PC-3 (cell line): ENCODE measurements around the gene TTLL4. TPM values are rescaled to one million over a fixed set of nuclear protein-coding genes. Genes with fewer than 3 reads are reported as not detected.
A peak's percentile ranks its signal among the peaks of the same experiment; 100 is the strongest.
"Not testable (repeated sequence)": the region's sequence is repeated elsewhere in the genome, so short reads cannot be mapped to it uniquely, and the experiment has no call there.

Experiments used
- ATAC-seq: fragments of 200-7000 bp; cut with Tn5 transposase; 2 replicates; pipeline ENCODE4 v1.9.1; 2020; ENCODE audit warnings: mild to moderate bottlenecking, moderate library complexity
- BruUV-seq: library from RNA; stranded (reverse); fragments of 400-500 nt; replicated peaks from 2 replicates; lab custom pipeline; 2021; lab: Mats Ljungman, UMichigan
- CTCF ChIA-PET: fragments of 300-600 bp; sonication (Branson Sonifier 250); formaldehyde crosslinking; loops from one replicate; lab custom pipeline; 2022; ENCODE audit warnings: antibody characterized with exemption; lab: Charles Lee
- POLR2A ChIA-PET: fragments of 300-600 bp; sonication (Branson Sonifier 250); formaldehyde crosslinking; loops from one replicate; lab custom pipeline; 2022; ENCODE audit warnings: antibody characterized with exemption; ENCODE audit not compliant: unreplicated experiment; lab: Charles Lee
- DNase-seq: peaks from one replicate; pipeline ENCODE4 v3.0.0-alpha.2; 2015
- H2AFZ ChIP-seq: fragments of 300-600 bp; sonication (generic); 2 replicates; pipeline ENCODE4 v1.6.0; 2016; ENCODE audit warnings: antibody characterized with exemption, low read length
- H3F3A ChIP-seq: fragments of 300-600 bp; sonication (generic); one replicate; pipeline ENCODE4 v1.6.0; 2017; ENCODE audit warnings: antibody characterized with exemption, low read length, control low read depth, mild to moderate bottlenecking; ENCODE audit not compliant: unreplicated experiment
- H3K27ac ChIP-seq: fragments of 300-600 bp; sonication (generic); 2 replicates; pipeline ENCODE4 v1.5.1; 2016; ENCODE audit warnings: mild to moderate bottlenecking, low read length
- H3K27me3 ChIP-seq: fragments of 300-600 bp; sonication (generic); 2 replicates; pipeline ENCODE4 v1.6.1; 2016; ENCODE audit warnings: low read length, mixed read lengths
- H3K36me3 ChIP-seq: fragments of 300-600 bp; sonication (generic); 2 replicates; pipeline ENCODE4 v1.6.1; 2016; ENCODE audit warnings: low read depth, mixed run types, low read length, mixed read lengths
- H3K4me1 ChIP-seq: fragments of 300-600 bp; sonication (generic); 2 replicates; pipeline ENCODE4 v1.5.1; 2016; ENCODE audit warnings: low read length; ENCODE audit not compliant: insufficient read depth
- H3K4me2 ChIP-seq: fragments of 300-600 bp; sonication (generic); 2 replicates; pipeline ENCODE4 v1.6.0; 2016; ENCODE audit warnings: low read length
- H3K4me3 ChIP-seq: fragments of 300-600 bp; sonication (generic); 2 replicates; pipeline ENCODE4 v1.5.1; 2016; ENCODE audit warnings: mild to moderate bottlenecking, low read length, mixed read lengths
- H3K79me2 ChIP-seq: fragments of 300-600 bp; sonication (generic); 2 replicates; pipeline ENCODE4 v1.6.1; 2017; ENCODE audit warnings: low read length, mixed read lengths
- H3K9ac ChIP-seq: fragments of 300-600 bp; sonication (generic); 2 replicates; pipeline ENCODE4 v1.6.0; 2016; ENCODE audit warnings: mild to moderate bottlenecking, low read length
- H3K9me2 ChIP-seq: fragments of 300-600 bp; sonication (generic); replicated peaks from 2 replicates; pipeline ENCODE4 v1.6.1; 2016; ENCODE audit warnings: mixed run types, low read length, mixed read lengths
- H3K9me3 ChIP-seq: fragments of 300-600 bp; sonication (generic); 2 replicates; pipeline ENCODE4 v1.6.1; 2016; ENCODE audit warnings: low read length, mixed read lengths
- H4K20me1 ChIP-seq: fragments of 300-600 bp; sonication (generic); 2 replicates; pipeline ENCODE4 v1.6.1; 2016; ENCODE audit warnings: low read length, mixed read lengths
- EZH2 ChIP-seq: fragments of 300-600 bp; sonication (generic); IDR thresholded peaks from one replicate; pipeline ENCODE4 v1.6.1; 2017; ENCODE audit warnings: antibody characterized with exemption, mild to moderate bottlenecking, low read length; ENCODE audit not compliant: unreplicated experiment
- EZH2phosphoT487 ChIP-seq: fragments of 300-600 bp; sonication (generic); IDR thresholded peaks from 2 replicates; pipeline ENCODE4 v1.6.1; 2018; ENCODE audit warnings: mild to moderate bottlenecking, antibody characterized with exemption, low read length, borderline replicate concordance
- intact Hi-C: fragments of 100-400 bp; cut with micrococcal nuclease; formaldehyde crosslinking; loops from 2 replicates; pipeline ENCODE4 v1.9.0; 2023
- total RNA-seq: library from RNA; depleted of rRNA; stranded (reverse); fragments of >200 nt; gene quantifications from 2 replicates; pipeline ENCODE4 v1.2.3, GENCODE V29; 2014
- TF ChIP-seq, protein P1 (sequence below): fragments of 300-600 bp; sonication (generic); conservative IDR thresholded peaks from 2 replicates; pipeline ENCODE4 v1.5.1; 2017; ENCODE audit warnings: antibody characterized with exemption, low read depth, mild to moderate bottlenecking, low read length

TTLL4 gene
- total RNA-seq, 1 experiment from 2014 or later, result 21.0 TPM

DNA sequence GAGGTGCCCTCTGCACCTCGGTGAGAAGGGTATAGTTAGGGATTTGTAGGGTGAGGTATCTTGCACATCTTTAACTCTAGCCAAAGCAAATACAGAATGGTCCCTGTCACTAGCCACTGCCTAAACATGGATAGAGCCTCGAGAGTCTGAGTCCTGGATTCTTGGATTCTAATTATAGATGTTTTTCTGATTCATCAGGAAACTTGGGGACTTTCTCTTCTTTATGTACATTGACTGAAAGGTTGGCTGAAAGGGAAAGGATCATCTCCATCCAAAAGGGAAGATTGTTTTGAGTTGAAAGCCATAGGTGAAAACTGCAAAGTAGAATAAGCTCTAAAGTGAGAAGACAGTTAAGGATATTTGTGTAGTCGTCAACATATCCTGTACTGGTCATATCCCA is 30.6 kb upstream of the TTLL4 start:
- TF ChIP-seq, protein P1, sequence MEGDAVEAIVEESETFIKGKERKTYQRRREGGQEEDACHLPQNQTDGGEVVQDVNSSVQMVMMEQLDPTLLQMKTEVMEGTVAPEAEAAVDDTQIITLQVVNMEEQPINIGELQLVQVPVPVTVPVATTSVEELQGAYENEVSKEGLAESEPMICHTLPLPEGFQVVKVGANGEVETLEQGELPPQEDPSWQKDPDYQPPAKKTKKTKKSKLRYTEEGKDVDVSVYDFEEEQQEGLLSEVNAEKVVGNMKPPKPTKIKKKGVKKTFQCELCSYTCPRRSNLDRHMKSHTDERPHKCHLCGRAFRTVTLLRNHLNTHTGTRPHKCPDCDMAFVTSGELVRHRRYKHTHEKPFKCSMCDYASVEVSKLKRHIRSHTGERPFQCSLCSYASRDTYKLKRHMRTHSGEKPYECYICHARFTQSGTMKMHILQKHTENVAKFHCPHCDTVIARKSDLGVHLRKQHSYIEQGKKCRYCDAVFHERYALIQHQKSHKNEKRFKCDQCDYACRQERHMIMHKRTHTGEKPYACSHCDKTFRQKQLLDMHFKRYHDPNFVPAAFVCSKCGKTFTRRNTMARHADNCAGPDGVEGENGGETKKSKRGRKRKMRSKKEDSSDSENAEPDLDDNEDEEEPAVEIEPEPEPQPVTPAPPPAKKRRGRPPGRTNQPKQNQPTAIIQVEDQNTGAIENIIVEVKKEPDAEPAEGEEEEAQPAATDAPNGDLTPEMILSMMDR, result no peak
- no peak for TF ChIP-seq EZH2
- no peak for TF ChIP-seq EZH2phosphoT487
- intact Hi-C loops, result no loop called here
- BruUV-seq, result no TSS peak

DNA sequence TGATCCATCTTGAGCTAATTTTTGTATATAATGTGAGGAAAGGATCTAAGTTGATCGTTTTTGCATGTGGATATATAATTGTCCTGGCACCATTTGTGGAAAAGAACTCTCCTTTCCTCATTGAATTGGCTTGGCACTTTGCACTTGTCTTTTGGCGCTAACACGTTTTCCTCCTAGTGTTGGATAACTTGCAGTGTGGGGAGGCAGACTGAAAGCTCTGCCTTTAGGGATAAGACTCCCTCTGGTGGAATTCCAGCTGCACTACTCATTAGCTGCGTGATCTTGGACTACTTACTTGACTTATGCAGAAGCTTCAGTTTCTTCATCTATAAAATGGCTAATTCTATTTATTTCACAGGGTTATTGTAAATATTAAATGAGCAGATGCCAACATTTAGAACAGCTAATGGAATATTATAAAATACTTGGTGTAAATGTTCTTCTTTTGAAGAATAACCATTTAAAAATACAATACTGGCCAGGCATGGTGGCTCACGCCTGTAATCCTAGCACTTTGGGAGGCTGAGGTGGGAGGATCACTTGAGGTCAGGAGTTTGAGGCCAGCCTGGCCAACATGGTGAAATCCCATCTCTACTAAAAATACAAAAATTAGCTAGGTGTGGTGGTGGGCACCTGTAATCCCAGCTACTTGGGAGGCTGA is 23.1 kb upstream of the TTLL4 start:
- H3K27me3 ChIP-seq, H3K4me2 ChIP-seq, H3K4me3 ChIP-seq, H3K4me1 ChIP-seq, H3F3A ChIP-seq, H3K27ac ChIP-seq, H3K79me2 ChIP-seq, BruUV-seq, POLR2A ChIA-PET, H4K20me1 ChIP-seq, H3K9me2 ChIP-seq, H3K9ac ChIP-seq, H3K9me3 ChIP-seq, H3K36me3 ChIP-seq: not testable (repeated sequence)
- DNase-seq (peak; percentile 89), ATAC-seq (peak; percentile 99)
- peak overlapping the region; percentile 45; the same call in 1 of the 2 replicates for H2AFZ ChIP-seq
- intact Hi-C loops, result loop anchor here (1.0 kb wide), 2 partner anchors 29 to 160 kb away; no protein-coding TSS in a partner anchor
- TF ChIP-seq, protein P1, result peak; percentile 88
- CTCF ChIA-PET, result interaction anchor here (0.5 to 1.3 kb wide), 4 partner anchors 29 to 168 kb away, joined by 3 to 20 read pairs (median 12); partner anchors contain the start of genes BCS1L and ZNF142

More for the DNA sequence above, 30.6 kb upstream of the TTLL4 start:
- no peak overlapping the region for H2AFZ ChIP-seq
- no peak overlapping the region for H3K4me3 ChIP-seq
- no peak overlapping the region for H3K9ac ChIP-seq
- POLR2A ChIA-PET, result no interaction called here
- H3K79me2 ChIP-seq, result no peaks in the 10 kb centered on the region
- ATAC-seq (no peak), DNase-seq (no peak)
- no peaks in the 10 kb centered on the region for H3K9me3 ChIP-seq
- H3F3A ChIP-seq, result no peaks in the 10 kb centered on the region
- no peak overlapping the region for H3K27ac ChIP-seq
- no peaks in the 10 kb centered on the region for H3K27me3 ChIP-seq
- no peak overlapping the region for H3K4me2 ChIP-seq
- no peaks in the 10 kb centered on the region for H4K20me1 ChIP-seq
- H3K9me2 ChIP-seq, result no peaks in the 10 kb centered on the region
- peaks cover 8% of the 10 kb centered on the region; the same call in 1 of the 2 replicates for H3K36me3 ChIP-seq
- peaks cover 10% of the 10 kb centered on the region for H3K4me1 ChIP-seq
- CTCF ChIA-PET, result no interaction called here

DNA sequence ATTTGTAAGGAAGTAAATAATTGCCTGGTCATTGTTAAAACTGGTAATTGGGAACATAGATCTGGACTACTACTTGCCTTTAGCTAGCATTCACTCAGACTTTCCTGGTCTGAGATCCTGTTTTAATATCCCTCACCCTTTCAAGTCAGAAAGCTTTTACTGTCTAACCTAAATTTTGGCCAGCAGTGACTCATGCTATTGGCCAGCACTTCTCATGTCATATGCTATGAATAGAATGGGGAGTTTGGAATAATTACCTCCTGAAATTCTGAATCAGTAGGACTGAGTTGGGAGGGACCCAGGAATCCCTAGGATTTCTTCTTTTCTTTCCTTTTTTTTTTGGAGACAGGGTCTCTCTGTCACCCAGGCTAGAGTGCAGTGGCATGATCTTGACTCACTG is 19.4 kb upstream of the TTLL4 start:
- no peaks in the 10 kb centered on the region for H3K4me1 ChIP-seq
- no peak overlapping the region for H3K4me3 ChIP-seq
- H3K79me2 ChIP-seq, result no peaks in the 10 kb centered on the region
- no peak overlapping the region for H3K4me2 ChIP-seq
- H3K36me3 ChIP-seq, result peaks cover 18% of the 10 kb centered on the region
- POLR2A ChIA-PET, result no interaction called here
- no peak overlapping the region for H2AFZ ChIP-seq
- no peaks in the 10 kb centered on the region for H3K9me3 ChIP-seq
- no peaks in the 10 kb centered on the region for H3K9me2 ChIP-seq
- TF ChIP-seq EZH2, result no peak
- TF ChIP-seq EZH2phosphoT487, result no peak
- TF ChIP-seq, protein P1, result no peak
- H3K27ac ChIP-seq, result no peak overlapping the region
- H4K20me1 ChIP-seq, result no peaks in the 10 kb centered on the region
- ATAC-seq, result peak; percentile 58
- no TSS peak for BruUV-seq
- no peak overlapping the region for H3K9ac ChIP-seq
- peak; percentile 19 for DNase-seq
- no peaks in the 10 kb centered on the region for H3K27me3 ChIP-seq
- CTCF ChIA-PET, result no interaction called here
- H3F3A ChIP-seq, result no peaks in the 10 kb centered on the region
- intact Hi-C loops, result no loop called here
